Panc1 (cell line): Measurements from ENCODE around the gene ZNF367. TPM values are rescaled to one million over a fixed set of nuclear protein-coding genes. Genes with fewer than 3 reads are reported as not detected.

Source experiments
- ATAC-seq: fragments of 200-7000 bp; cut with Tn5 transposase; 2 replicates; pipeline ENCODE4 v1.9.1; 2020; ENCODE audit warnings: mild to moderate bottlenecking, moderate library complexity
- BruUV-seq: library from RNA; stranded (reverse); fragments of 400-500 nt; replicated peaks from 2 replicates; lab custom pipeline; 2021; lab: Mats Ljungman, UMichigan
- CTCF ChIA-PET: fragments of 300-600 bp; sonication (Branson Sonifier 250); formaldehyde crosslinking; loops from one replicate; lab custom pipeline; 2022; ENCODE audit warnings: antibody characterized with exemption; lab: Charles Lee
- POLR2A ChIA-PET: fragments of 300-600 bp; sonication (Branson Sonifier 250); formaldehyde crosslinking; loops from one replicate; lab custom pipeline; 2022; ENCODE audit warnings: antibody characterized with exemption; lab: Charles Lee
- DNase-seq: peaks from one replicate; pipeline ENCODE4 v3.0.0-alpha.2; 2010; ENCODE audit warnings: low read depth, low spot score
- H3K27ac ChIP-seq: 2 replicates; pipeline ENCODE4 v1.5.1; 2011; ENCODE audit warnings: mild to moderate bottlenecking, low read length, inconsistent platforms
- H3K27me3 ChIP-seq: fragments of 200-500 bp; sonication (Bioruptor generic); 2 replicates; pipeline ENCODE4 v1.6.0; 2014; ENCODE audit warnings: low read length, inconsistent platforms; ENCODE audit not compliant: control insufficient read depth, insufficient read depth
- H3K36me3 ChIP-seq: fragments of 200-500 bp; sonication (Bioruptor generic); 2 replicates; pipeline ENCODE4 v1.5.1; 2014; ENCODE audit warnings: inconsistent platforms, mild to moderate bottlenecking, low read length, moderate library complexity; ENCODE audit not compliant: control insufficient read depth, insufficient read depth
- H3K4me1 ChIP-seq: 2 replicates; pipeline ENCODE4 v1.5.1; 2011; ENCODE audit warnings: inconsistent platforms, mild to moderate bottlenecking, low read length, moderate library complexity; ENCODE audit not compliant: control insufficient read depth, insufficient read depth
- H3K4me3 ChIP-seq, 2 experiments: 2 replicates each; pipeline ENCODE4 v1.5.1; 2011 to 2012; ENCODE audit warnings: low read depth in 2 of 2, low read length in 2 of 2, mild to moderate bottlenecking in 2 of 2, inconsistent platforms in 1 of 2, moderate library complexity in 1 of 2
- H3K9me3 ChIP-seq: fragments of 200-500 bp; sonication (Bioruptor generic); 2 replicates; pipeline ENCODE4 v1.5.1; 2014; ENCODE audit warnings: low read depth, mild to moderate bottlenecking, inconsistent platforms, low read length, moderate library complexity; ENCODE audit not compliant: control insufficient read depth, insufficient read depth
- CTCF ChIP-seq: fragments of 450-650 bp; IDR thresholded peaks from 2 replicates; pipeline ENCODE4 v1.5.1; 2017; ENCODE audit warnings: mild to moderate bottlenecking
- POLR2AphosphoS5 ChIP-seq: IDR thresholded peaks from 2 replicates; pipeline ENCODE4 v1.6.1; 2012; ENCODE audit warnings: mild to moderate bottlenecking, low read depth, low read length, moderate library complexity
- REST ChIP-seq, 2 experiments: IDR thresholded peaks; 2 replicates each; pipeline ENCODE4 v1.6.1; 2011 to 2012; ENCODE audit warnings: low read depth in 2 of 2, control low read depth in 1 of 2, low read length in 1 of 2, mild to moderate bottlenecking in 1 of 2, moderate library complexity in 1 of 2; ENCODE audit not compliant: insufficient read depth in 1 of 2
- SIN3A ChIP-seq: IDR thresholded peaks from 2 replicates; pipeline ENCODE4 v1.6.1; 2012; ENCODE audit warnings: low read depth, mild to moderate bottlenecking, low read length, moderate library complexity, borderline replicate concordance; ENCODE audit not compliant: insufficient read depth
- TCF7L2 ChIP-seq: IDR thresholded peaks from 2 replicates; pipeline ENCODE4 v1.6.1; 2011; ENCODE audit warnings: mild to moderate bottlenecking, low read depth, low read length, inconsistent platforms
- in situ Hi-C: cut with HindIII; loops from 2 replicates; pipeline ENCODE4 v1.10.0; 2016; ENCODE audit warnings: low sequenced_read_pairs, low pct_unique_long_range_greater_than_20kb
- intact Hi-C: fragments of 100-400 bp; cut with micrococcal nuclease; formaldehyde crosslinking; loops from one replicate; pipeline ENCODE4 v1.10.0; 2022; ENCODE audit not compliant: unreplicated experiment
- total RNA-seq: library from RNA; stranded (reverse); gene quantifications from one replicate; pipeline ENCODE4 v1.2.1, GENCODE V29; 2021; ENCODE audit not compliant: unreplicated experiment

Gene ZNF367
- total RNA-seq, 1 experiment from 2014 or later, result 12.4 TPM

GRCh38 chr9:96345551-96345950 is 72.6 kb downstream of the ZNF367 start:
- Histone ChIP-seq H3K36me3 (no peaks in the 10 kb centered on the region), H3K27ac (no peak overlapping the region), H3K4me3 (no peak overlapping the region), H3K9me3 (no peaks in the 10 kb centered on the region), H3K27me3 (no peaks in the 10 kb centered on the region), H3K4me1 (peaks cover 10% of the 10 kb centered on the region; the same call in 1 of the 2 replicates)
- CTCF ChIA-PET, result no interaction called here
- in situ Hi-C loops, result no loop called here
- POLR2A ChIA-PET, result no interaction called here
- no peak for DNase-seq
- no peak for TF ChIP-seq POLR2AphosphoS5
- TF ChIP-seq SIN3A, result no peak
- TF ChIP-seq TCF7L2, result no peak
- TF ChIP-seq CTCF, result no peak
- no TSS peak for BruUV-seq
- no peak for ATAC-seq
- intact Hi-C loops, result no loop called here

GRCh38 chr9:96344458-96345180 is 73.6 kb downstream of the ZNF367 start:
- H3K4me1 ChIP-seq, result peaks cover 16% of the 10 kb centered on the region; the same call in 1 of the 2 replicates
- H3K36me3 ChIP-seq, result no peaks in the 10 kb centered on the region
- H3K4me3 ChIP-seq, result no peak overlapping the region
- ATAC-seq, result peak; percentile 49; the same call in 1 of the 2 replicates
- in situ Hi-C loops (no loop called here), intact Hi-C loops (no loop called here)
- no TSS peak for BruUV-seq
- CTCF ChIA-PET, result no interaction called here
- H3K9me3 ChIP-seq, result no peaks in the 10 kb centered on the region
- DNase-seq, result no peak
- H3K27me3 ChIP-seq, result no peaks in the 10 kb centered on the region
- no peak overlapping the region for H3K27ac ChIP-seq
- POLR2A ChIA-PET, result interaction anchor here (0.7 kb wide), 1 partner anchor 215 kb away, joined by 8 read pairs; no protein-coding TSS in a partner anchor
- no peak for TF ChIP-seq POLR2AphosphoS5
- no peak for TF ChIP-seq TCF7L2
- TF ChIP-seq SIN3A, result no peak
- no peak for TF ChIP-seq REST (IDR thresholded peaks at IDR 0.05; ENCODE audit: insufficient read depth in 1 of 2, low read depth in 2 of 2, low read length in 1 of 2)
- TF ChIP-seq CTCF, result no peak
